K562 (cell line): Measurements from ENCODE around the gene FCHSD1. TPM values are rescaled to one million over a fixed set of nuclear protein-coding genes. Genes with fewer than 3 reads are reported as not detected.
"Not testable (repeated sequence)": the region's sequence is repeated elsewhere in the genome, so short reads cannot be mapped to it uniquely, and the experiment has no call there.

Source experiments
- ATAC-seq: fragments of 200-7000 bp; cut with Tn5 transposase; 3 replicates; pipeline ENCODE4 v1.9.1; 2020; ENCODE audit warnings: moderate library complexity
- BruUV-seq: library from RNA; stranded (reverse); fragments of 400-500 nt; replicated peaks from 2 replicates; lab custom pipeline; 2021; lab: Mats Ljungman, UMichigan
- CTCF ChIA-PET: fragments of 300-600 bp; formaldehyde crosslinking; extraction: SDS; loops from one replicate; lab custom pipeline; 2021; ENCODE audit warnings: low intra/inter-chr PET ratio; lab: Yijun Ruan, JAX
- POLR2A ChIA-PET: fragments of 300-600, 350-650 bp; sonication (Branson Sonifier 250); formaldehyde crosslinking; extraction: SDS; loops from one replicate; lab custom pipeline; 2021; ENCODE audit warnings: antibody characterized with exemption, inconsistent platforms; lab: Yijun Ruan, JAX
- DNase-seq, 4 experiments: peaks; one replicate each; pipeline versions ENCODE4 v3.0.0 to v3.0.0-alpha.2; 2011 to 2018; ENCODE audit warnings: low spot score in 3 of 4, mixed read lengths in 3 of 4; ENCODE audit errors: extremely low read depth in 1 of 4
- FAIRE-seq: peaks from 2 replicates; lab custom pipeline; 2011; peaks lifted over from hg19 to GRCh38; lab: Jason Lieb, UNC
- H2AFZ ChIP-seq: 2 replicates; pipeline ENCODE4 v1.6.0; 2011; ENCODE audit warnings: low read depth, low read length, control low read depth, inconsistent platforms
- H3K27ac ChIP-seq: fragments of 200-600 bp; 3 replicates; pipeline ENCODE4 v1.8.0; 2011; ENCODE audit warnings: low read depth, mild to moderate bottlenecking, control low read depth, inconsistent platforms, low read length, moderate library complexity, mixed read lengths; ENCODE audit errors: extremely low read depth
- H3K27me3 ChIP-seq, 2 experiments: fragments of 300-600 bp in 1 of 2; 2 replicates in 1 of 2; 3 replicates in 1 of 2; pipeline versions ENCODE4 v1.6.0 to v1.8.0; 2011; ENCODE audit warnings: inconsistent platforms in 2 of 2, low read length in 2 of 2, mild to moderate bottlenecking in 1 of 2, mixed read lengths in 1 of 2, moderate library complexity in 1 of 2; ENCODE audit not compliant: control insufficient read depth in 2 of 2, insufficient read depth in 2 of 2
- H3K36me3 ChIP-seq: fragments of 300-600 bp; 3 replicates; pipeline ENCODE4 v1.8.0; 2011; ENCODE audit warnings: mild to moderate bottlenecking, low read length, inconsistent platforms; ENCODE audit not compliant: control insufficient read depth, insufficient read depth
- H3K4me1 ChIP-seq, 2 experiments: fragments of 200-600 bp in 1 of 2; replicated peaks in 1 of 2; 2 replicates in 1 of 2; 3 replicates in 1 of 2; pipeline versions ENCODE4 v1.5.1 to v1.8.0; 2011; ENCODE audit warnings: inconsistent platforms in 2 of 2, low read length in 2 of 2, mild to moderate bottlenecking in 1 of 2, mixed read lengths in 1 of 2, moderate library complexity in 1 of 2; ENCODE audit not compliant: control insufficient read depth in 2 of 2, insufficient read depth in 2 of 2
- H3K4me2 ChIP-seq: 2 replicates; pipeline ENCODE4 v1.6.1; 2011; ENCODE audit warnings: low read length, control low read depth, inconsistent platforms, mixed read lengths; ENCODE audit not compliant: insufficient read depth
- H3K4me3 ChIP-seq: fragments of 200-600 bp; sonication (generic), shearing (Covaris generic); 2 replicates; pipeline ENCODE4 v1.5.1; 2016; ENCODE audit warnings: control low read depth, inconsistent platforms
- H3K79me2 ChIP-seq: fragments of 200-600 bp; 3 replicates; pipeline ENCODE4 v1.8.0; 2011; ENCODE audit warnings: low read length, inconsistent platforms; ENCODE audit not compliant: control insufficient read depth, insufficient read depth
- H3K9ac ChIP-seq, 2 experiments: 2 replicates each; pipeline versions ENCODE4 v1.6.0 to v1.6.1; 2011; ENCODE audit warnings: low read depth in 2 of 2, low read length in 2 of 2, control low read depth in 1 of 2, inconsistent platforms in 1 of 2, mild to moderate bottlenecking in 1 of 2, mixed read lengths in 1 of 2; ENCODE audit not compliant: insufficient read depth in 1 of 2
- H3K9me1 ChIP-seq: one replicate; pipeline ENCODE4 v1.6.0; 2011; ENCODE audit warnings: inconsistent platforms, mild to moderate bottlenecking, low read length, moderate library complexity; ENCODE audit not compliant: control insufficient read depth, insufficient read depth
- H3K9me3 ChIP-seq: replicated peaks from 2 replicates; pipeline ENCODE4 v1.5.1; 2011; ENCODE audit warnings: low read depth, low read length, inconsistent platforms; ENCODE audit not compliant: control insufficient read depth, insufficient read depth
- H4K20me1 ChIP-seq: replicated peaks from 2 replicates; pipeline ENCODE4 v1.6.1; 2011; ENCODE audit warnings: low read length, inconsistent platforms, mixed read lengths; ENCODE audit not compliant: control insufficient read depth, insufficient read depth
- BCOR ChIP-seq: fragments of 450-650 bp; IDR thresholded peaks from 2 replicates; pipeline ENCODE4 v1.6.1; 2016
- KDM1A ChIP-seq, 2 experiments: fragments of 450-650 bp; IDR thresholded peaks; 2 replicates each; pipeline ENCODE4 v1.6.1; 2016; ENCODE audit warnings: mild to moderate bottlenecking in 2 of 2
- RBFOX2 ChIP-seq: fragments of 200-400 bp; formaldehyde crosslinking; IDR thresholded peaks from 2 replicates; pipeline ENCODE4 v1.6.1; 2017; ENCODE audit warnings: low read depth, mild to moderate bottlenecking, low read length, moderate library complexity
- RBM25 ChIP-seq: fragments of 200-400 bp; formaldehyde crosslinking; IDR thresholded peaks from 2 replicates; pipeline ENCODE4 v1.6.1; 2018; ENCODE audit warnings: low read length, low read depth, moderate library complexity; ENCODE audit not compliant: severe bottlenecking
- ZNF121 ChIP-seq: sonication (generic); formaldehyde crosslinking; conservative IDR thresholded peaks from 2 replicates; pipeline ENCODE4 v1.8.0; 2022; ENCODE audit warnings: missing genetic modification reagents
- WGBS: fragments of 100-300 bp; shearing (Covaris generic); methylation state at CpG from one replicate; pipeline ENCODE4 v1.1.6; 2016; ENCODE audit warnings: low coverage, mixed read lengths; ENCODE audit not compliant: insufficient coverage; ENCODE audit errors: missing lambda C conversion rate; 5-methylcytosine and 5-hydroxymethylcytosine counted together
- in situ Hi-C: fragments of 300-500 bp; cut with MboI; formaldehyde crosslinking; loops from 4 replicates; pipeline ENCODE4 v1.15.0; 2018; ENCODE audit warnings: inconsistent platforms, mixed read lengths
- intact Hi-C: fragments of 100-400 bp; cut with micrococcal nuclease; formaldehyde crosslinking; loops from 2 replicates; pipeline ENCODE4 v1.14.2; 2022
- polyA plus RNA-seq, 8 experiments: library from polyadenylated mRNA; depleted of rRNA in 4 of 8; stranded (reverse) in 5 of 8; unstranded in 3 of 8; fragments of >200 nt; fragmentation: Nextera tagmentation in 2 of 8; fragmentation: Illumina TruSeq in 1 of 8; extraction: Ambion mirVana in 2 of 8; extraction: Trizol in 1 of 8; gene quantifications; 2 replicates each; pipeline versions ENCODE4 v1.2.1 to v1.2.3, GENCODE V29; 2011 to 2014; ENCODE audit warnings: inconsistent platforms in 1 of 8, missing spikeins in 1 of 8
- total RNA-seq, 7 experiments: library from RNA; depleted of rRNA in 6 of 7; stranded (reverse); fragments of >200 nt in 6 of 7; fragmentation: Illumina TruSeq in 2 of 7; extraction: Trizol in 2 of 7; gene quantifications; 2 replicates each; pipeline versions ENCODE4 v1.2.1 to v1.2.3, GENCODE V29; 2011 to 2021; ENCODE audit warnings: low replicate concordance in 1 of 7
- TF ChIP-seq, protein P1 (sequence below): sonication (generic); formaldehyde crosslinking; IDR thresholded peaks from 2 replicates; pipeline ENCODE4 v1.8.1; 2023; ENCODE audit warnings: mild to moderate bottlenecking, missing genetic modification reagents

Gene FCHSD1
- total and polyA plus RNA-seq, 9 of the 15 experiments (the other 6 are each of a cell fraction or from before 2014, with no cell fraction given): 0.35 to 37.5 (median 13.6) TPM

DNA sequence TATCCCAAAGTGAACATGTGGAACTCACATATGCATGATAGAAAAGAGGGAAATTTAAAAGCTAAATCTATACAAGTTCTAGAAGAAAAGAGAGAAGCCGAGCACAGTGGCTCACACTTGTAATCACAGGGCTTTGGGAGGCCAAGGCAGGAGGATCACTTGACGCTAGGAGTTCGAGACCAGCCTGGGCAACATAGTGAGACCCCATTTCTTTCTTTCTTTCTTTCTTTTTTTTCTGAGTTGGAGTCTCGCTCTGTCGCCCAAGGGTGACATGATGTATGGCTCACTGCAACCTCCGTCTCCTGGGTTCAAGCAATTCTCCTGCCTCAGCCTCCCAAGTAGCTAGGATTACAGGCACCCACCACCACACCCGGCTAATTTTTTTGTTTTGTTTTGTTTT is 41.3 kb downstream of the FCHSD1 start:
- POLR2A ChIA-PET: interaction anchor here (0.7 to 3.2 kb wide), 3 partner anchors 9 to 19 kb away, joined by 6 to 16 read pairs (median 6); partner anchors contain the start of gene DIAPH1
- H3K4me2 ChIP-seq, ATAC-seq, BruUV-seq, FAIRE-seq, H4K20me1 ChIP-seq, H2AFZ ChIP-seq, H3K27ac ChIP-seq, H3K27me3 ChIP-seq, H3K9me1 ChIP-seq, H3K4me3 ChIP-seq, in situ Hi-C loops, DNase-seq, H3K9me3 ChIP-seq, CTCF ChIA-PET, H3K9ac ChIP-seq: not testable (repeated sequence)
- 86% methylated on average over 4 of the region's 7 CpGs for WGBS
- intact Hi-C loops: loop anchor here (10.0 kb wide), 1 partner anchor 1495 kb away; the partner anchor contains the start of gene PURA
- H3K79me2 ChIP-seq: peaks cover 99% of the 10 kb centered on the region
- TF ChIP-seq, protein P1, sequence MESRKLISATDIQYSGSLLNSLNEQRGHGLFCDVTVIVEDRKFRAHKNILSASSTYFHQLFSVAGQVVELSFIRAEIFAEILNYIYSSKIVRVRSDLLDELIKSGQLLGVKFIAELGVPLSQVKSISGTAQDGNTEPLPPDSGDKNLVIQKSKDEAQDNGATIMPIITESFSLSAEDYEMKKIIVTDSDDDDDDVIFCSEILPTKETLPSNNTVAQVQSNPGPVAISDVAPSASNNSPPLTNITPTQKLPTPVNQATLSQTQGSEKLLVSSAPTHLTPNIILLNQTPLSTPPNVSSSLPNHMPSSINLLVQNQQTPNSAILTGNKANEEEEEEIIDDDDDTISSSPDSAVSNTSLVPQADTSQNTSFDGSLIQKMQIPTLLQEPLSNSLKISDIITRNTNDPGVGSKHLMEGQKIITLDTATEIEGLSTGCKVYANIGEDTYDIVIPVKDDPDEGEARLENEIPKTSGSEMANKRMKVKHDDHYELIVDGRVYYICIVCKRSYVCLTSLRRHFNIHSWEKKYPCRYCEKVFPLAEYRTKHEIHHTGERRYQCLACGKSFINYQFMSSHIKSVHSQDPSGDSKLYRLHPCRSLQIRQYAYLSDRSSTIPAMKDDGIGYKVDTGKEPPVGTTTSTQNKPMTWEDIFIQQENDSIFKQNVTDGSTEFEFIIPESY (CRISPR knock-in tag): peak; percentile 26; the same call in 1 of the 2 replicates
- TF ChIP-seq KDM1A (IDR thresholded peaks at IDR 0.05) (peak; percentile 29 to 43; a peak in 2 of 4 replicates), ZNF121 (CRISPR knock-in tag) (peak; percentile 96), RBFOX2 (0 out of 2 replicates have a peak, but pooled peaks have one; percentile 39), RBM25 (peak; percentile 86), BCOR (peak; percentile 82)
- peaks cover 56% of the 10 kb centered on the region; the same call in 2 of the 3 replicates for H3K36me3 ChIP-seq
- peaks cover 9 to 40% of the 10 kb centered on the region in 2 experiments; a peak in 4 of 5 replicates for H3K4me1 ChIP-seq
